Measurements from ENCODE around the gene TFCP2L1.

TFCP2L1 gene

DNA sequence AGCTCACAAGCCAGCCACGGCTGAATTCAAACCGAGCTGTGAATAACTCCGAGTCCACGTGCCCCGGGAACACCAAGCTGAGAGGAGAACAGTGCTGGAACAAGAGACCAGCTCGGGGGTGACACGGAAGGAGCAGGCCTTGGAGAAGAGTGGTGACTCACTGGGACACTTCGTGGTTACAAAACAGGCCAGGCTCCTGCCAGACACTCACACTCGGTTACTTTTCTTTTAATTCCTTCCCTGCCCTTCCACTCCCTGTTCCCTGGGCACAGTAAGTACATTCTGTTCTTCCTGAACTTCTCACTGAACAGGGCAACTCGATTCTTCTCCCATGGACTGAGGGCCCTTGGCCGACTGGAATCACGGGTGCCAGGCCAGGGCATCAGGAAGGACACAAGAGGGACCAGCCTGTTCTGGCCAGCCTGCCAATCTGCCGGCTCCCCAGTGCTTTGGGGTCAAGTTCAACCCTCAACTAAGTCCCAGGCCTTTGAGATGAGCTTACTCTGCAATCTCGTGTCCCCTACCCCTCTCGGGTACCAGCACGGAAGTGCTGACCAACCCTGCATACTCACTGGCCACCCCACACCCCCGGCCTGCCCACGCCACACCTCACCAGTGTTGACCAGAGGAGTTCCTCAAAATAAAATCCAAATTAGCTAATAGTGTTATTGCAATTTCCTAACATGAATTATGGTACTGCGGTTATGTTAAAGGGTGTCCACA, 87.5 kb downstream of the TFCP2L1 start:
- no peak for DNase-seq (ENCODE audit: low read depth, low spot score)

DNA sequence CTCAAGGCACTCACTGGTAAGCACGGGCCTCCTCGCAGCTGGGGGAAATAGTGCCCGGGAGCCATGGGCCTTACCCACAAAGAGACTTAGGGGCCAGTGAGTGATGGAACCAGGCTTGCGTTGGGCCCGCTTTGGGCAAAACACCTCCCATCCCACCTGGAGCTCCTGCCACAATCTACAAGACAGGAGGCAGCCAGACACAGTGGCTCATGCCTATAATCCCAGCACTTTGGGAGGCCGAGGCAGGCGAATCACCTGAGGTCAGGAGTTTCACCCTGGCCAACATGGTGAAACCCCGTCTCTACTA, 88.2 kb downstream of the TFCP2L1 start:
- no peak for DNase-seq (ENCODE audit: low read depth, low spot score)

DNA sequence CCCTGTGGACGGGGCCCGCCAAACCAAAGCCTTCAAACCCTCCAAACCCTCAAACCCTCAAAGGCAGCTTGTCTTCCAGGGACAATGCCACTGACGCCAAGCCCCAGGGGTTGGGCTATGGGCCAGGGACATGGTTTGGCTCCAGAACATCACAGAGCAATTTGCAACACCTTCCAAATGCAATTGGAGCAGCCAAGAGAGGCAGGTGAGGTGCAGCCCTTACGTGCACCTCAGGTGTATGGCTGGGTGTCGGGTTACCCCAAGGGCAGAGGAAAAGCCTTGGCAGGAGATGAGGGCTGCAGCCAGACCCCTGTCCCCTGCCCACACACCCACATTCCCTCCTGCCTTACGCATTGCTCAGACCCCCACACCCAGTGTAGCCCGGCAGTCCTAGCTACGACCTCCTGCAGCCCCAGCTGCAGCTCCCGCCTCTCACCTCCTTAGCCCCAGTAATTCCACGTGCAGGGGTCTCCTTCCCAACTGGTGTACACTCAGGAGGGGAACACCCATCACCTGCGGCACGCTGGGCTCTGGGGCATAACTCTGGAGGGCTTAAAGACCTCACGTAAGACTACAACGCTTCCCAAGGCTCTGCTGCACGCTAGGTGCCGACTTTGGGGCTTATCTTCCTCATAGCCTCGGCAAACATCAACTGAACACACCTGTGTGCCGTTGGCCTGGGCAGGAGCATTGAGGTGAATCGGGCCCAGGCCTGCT, 88.7 kb downstream of the TFCP2L1 start:
- DNase-seq (ENCODE audit: low read depth, low spot score) = no peak

DNA sequence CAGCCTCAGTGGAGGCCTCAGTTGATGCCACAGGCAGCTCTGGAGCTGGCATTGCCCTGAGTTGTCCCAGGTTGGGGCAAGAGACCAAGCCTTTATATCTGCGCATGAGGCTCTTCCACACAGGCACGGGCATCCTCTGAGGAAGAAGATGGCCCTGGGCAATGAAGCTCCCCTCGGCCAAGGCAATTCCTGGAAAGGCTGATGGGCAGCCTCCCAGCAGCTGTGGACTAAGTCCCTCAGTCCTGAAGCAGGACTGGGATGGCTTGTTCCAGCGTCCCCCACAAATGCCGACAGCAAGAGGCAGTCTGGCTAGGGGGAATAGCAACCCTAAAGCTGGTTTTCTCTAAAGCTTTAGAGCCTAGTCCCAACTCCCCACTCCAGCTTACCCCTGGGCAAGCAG, 90.0 kb downstream of the TFCP2L1 start:
- no peak for DNase-seq (ENCODE audit: low read depth, low spot score)

DNA sequence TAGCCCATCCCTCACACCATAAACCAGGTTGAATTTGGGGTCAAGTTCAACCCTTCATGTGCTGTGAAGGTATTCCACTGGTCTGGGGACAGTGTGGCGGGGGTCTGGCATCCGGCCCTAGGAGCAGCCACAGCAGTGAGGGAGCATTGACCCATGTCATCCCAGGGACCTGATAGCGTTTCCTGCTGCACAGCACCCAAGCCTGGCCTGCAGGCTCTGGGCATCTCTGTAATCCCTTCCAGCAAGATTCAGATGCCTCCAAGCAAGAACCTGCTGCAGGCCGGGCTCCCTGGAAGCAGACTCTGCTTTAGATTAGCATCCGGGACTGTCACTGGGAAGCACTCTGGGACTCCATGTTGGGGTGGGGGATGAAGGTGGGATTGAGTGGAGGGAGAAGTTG, 90.4 kb downstream of the TFCP2L1 start:
- DNase-seq (ENCODE audit: low read depth, low spot score) = no peak

DNA sequence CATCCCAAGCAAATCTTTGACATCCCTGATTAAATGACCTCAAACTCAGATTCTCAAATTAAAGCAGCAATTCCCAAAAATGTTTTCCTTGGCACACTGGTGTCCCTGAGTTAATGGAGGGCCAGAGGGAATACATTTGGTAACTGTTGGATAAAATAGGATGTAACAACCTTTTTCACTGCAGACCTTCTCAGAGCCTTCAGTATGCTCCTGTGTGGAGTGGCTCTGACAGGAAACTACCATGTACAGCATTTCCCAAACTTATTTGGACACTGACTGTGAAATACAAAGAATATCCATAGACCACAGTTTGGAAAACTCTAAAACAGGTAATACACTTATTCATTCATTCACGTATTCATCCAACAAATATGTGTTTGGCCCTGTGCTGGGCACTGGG, 91.8 kb downstream of the TFCP2L1 start:
- DNase-seq (ENCODE audit: low read depth, low spot score) = no peak

DNA sequence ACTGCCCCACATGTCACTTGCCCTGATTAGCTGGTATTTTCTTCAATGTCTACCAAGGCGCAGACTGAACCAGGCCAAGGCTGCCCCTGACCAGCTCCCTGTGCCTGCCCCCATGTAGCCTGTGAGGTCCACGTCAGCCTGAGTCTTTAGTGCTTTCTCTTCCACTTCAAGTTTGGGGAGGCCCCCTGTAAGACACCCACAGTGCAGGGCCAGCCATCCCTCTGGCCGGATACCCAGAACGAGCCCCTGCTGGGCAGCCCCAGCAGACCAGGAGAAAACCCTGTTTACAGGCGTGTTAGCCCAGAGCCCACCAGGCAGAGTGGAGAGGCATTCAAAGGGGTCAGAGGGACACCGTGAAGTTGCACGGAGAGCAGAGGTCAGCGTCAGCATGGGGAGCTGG, 92.4 kb downstream of the TFCP2L1 start:
- no peak for DNase-seq (ENCODE audit: low read depth, low spot score)

DNA sequence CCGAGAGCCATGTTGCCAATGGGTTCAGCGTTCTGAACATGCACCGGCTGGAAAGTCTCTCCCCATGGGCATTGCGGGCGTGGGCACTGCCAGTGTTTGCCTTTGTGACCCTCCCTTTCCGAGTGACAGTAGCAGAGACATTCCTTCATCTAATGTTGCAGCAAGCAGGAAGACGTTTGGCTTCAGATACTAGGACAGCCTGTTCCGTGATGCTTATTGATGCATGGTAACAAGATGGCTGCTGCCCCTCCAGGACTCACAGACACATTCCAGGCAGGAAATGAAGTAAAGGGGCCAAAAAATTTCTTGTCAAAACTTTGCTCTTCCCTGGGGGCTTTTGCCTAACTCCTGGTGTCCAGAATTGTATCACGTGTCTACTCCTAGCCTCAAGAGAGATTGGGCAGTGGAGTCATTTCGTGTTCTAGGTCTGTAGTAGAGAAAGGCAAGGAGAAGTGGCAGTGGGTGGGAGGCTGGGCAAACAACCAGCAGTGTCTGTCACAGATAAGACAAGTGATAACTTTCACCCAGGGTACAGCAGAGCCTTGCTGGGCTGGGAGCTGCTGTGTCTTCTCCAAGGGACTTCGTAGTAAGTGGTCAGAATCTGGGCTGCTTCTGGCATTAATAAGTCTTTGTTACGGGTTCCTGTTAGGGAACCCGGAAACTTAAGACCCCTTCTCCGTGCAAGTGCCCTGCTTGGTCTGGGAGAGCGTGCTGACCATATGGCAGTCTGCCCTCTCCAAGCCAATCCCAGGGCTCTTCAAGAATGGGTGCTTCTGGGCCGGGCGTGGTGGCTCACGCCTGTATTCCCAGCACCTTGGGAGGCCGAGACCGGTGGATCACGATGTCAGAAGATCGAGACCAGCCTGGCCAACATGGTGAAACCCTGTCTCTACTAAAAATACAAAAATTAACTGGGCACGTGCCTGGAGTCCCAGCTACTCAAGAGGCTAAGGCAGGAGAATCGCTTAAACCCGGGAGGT, 93.5 kb downstream of the TFCP2L1 start:
- no peak for DNase-seq (ENCODE audit: low read depth, low spot score)

DNA sequence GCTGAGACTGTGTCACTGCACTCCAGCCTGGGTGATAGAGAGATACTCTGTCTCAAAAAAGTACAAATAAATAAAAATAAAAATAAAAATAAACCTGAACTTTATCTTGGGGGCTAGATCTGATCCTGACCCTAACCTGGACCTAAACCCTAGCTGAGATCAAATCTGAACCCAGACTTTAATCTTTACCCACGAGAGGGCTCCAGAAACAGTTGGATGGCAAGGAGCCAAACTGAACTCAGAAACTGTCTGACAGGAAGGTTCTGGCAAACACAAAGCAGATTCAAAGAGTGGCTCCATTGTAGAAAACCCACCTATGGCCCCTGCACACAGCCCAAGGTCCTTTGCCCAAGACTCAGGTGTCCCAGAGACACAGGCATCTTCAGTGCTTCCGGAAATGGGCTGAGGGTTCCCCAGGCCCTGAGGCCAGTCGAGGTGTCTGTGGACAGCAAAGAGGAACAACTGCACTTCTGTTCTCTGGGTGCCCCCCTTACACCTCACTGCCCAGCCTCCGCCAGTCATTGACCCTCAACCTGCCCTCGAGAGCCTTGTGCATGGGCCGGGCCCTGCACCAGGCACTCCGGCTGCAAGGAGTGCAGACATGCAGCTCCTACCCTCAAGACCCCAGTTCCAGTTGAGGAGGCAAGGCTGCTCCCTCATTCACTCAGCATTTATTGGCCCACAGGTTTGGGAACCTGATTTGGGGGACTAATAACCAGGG, 95.2 kb downstream of the TFCP2L1 start:
- no peak for DNase-seq (ENCODE audit: low read depth, low spot score)

DNA sequence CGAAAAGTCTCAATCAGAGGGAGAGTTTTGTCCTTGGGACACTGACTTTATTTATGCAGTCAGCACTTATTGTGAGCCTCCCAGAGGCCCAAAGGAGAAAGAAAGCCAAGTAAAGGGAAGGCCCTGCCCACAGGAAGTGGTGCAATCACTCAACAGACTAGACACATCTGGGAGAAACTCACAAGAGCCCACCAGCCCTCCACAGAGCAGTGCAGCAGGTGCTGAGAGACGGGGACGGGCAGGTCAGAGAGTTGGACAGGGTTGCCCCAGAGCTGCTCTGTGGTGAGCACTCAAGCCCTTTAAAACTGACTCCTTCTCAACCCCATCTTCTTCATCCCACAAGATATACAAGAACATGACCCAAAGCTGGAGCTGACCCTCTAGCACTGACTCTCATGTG, 96.0 kb downstream of the TFCP2L1 start:
- no peak for DNase-seq (ENCODE audit: low read depth, low spot score)

DNA sequence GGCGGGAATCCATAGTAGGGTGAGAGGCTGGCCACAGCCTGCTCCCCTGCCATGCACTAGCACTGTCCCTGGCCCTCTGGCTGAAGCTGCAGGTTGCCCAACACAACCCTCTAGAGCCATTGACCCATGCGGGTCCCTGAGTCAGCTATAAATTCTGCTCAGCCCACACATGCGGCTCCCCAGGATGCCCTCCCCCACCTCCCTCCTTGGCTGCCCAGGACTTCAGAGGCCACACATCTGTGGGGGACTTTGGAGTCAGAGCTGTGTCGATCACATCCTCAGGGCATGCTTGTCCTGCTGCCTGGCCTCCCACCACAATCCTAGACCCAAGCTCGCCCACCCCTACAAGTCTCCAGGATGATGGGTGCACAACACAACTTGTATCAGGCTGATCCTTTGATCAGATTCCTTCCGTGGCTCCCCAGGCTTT, 97.0 kb downstream of the TFCP2L1 start:
- no peak for DNase-seq (ENCODE audit: low read depth, low spot score)

DNA sequence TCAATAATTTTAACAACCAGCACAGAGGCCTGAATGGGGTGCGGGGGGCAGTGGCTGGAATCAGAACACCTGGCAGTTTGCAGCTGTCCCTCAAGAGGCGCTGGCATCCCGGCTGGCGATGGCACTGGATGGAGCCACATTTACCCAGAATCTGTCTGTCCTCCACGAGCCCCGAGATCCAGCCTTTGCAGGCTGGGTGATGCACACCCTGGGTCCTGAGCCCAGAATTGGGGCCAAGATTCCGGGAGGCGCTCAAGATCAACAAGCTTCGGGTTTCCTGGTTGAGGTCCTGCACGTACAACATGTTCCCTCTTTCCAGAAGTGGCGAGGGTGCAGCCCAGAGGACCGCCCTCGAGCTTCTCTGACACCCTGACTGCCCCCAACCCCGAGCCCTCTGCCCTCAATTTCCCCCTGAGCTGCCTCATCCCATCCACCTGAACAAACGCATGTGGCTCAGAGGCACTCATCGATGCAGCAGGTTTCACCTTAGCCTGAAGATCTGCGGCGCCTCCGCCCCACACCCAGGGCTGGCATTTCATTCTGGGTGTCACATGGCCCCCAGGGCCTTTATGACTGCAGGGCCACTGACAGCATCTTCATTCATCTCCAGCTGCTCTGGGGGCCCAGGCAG, 97.5 kb downstream of the TFCP2L1 start:
- DNase-seq (ENCODE audit: low read depth, low spot score) = no peak

DNA sequence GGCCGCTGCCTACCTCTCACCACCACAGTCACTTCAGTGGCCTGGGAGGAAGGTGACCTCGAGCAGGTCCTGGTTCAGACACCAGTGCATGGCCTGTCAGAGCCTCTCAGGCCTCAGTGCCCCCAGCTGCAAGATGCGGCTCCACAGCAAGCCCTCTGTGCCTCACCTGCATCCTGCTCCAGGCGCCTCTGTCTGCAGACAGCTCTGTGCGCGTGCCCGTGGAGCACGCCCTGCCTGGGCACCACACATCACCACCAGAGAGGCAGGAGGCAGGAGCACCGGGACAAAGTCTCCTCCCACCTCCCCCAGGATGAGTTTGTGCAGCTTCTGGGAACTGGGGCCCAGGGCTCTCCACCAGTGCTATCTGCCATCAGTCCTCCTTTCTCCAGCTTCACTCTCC, 98.7 kb downstream of the TFCP2L1 start:
- DNase-seq (ENCODE audit: low read depth, low spot score) = no peak

DNA sequence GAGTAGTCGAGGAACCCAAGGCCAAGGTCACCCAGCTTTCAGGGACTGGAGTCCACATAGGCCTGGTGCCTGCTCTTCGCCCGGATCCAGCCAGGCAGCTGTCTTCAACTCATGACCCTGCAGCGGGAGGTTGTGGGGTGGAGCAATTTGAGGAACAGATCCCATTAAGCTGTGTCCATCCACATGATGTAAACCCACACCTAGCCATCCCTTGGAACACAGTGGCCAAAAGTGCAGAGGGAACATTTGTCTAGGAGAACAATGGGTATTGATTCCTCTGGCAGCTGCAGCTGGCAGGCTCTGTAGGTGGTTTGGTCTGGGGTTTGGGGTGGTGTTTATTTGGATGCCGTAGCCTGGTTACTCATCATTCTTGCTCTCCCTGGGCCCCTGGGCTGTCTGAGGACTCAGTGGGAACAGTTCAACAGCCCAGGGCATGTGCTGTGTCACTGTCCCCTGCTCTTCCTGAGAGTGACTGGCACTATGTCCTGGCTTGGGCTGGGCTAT, 99.4 kb downstream of the TFCP2L1 start:
- DNase-seq (ENCODE audit: low read depth, low spot score) = no peak

DNA sequence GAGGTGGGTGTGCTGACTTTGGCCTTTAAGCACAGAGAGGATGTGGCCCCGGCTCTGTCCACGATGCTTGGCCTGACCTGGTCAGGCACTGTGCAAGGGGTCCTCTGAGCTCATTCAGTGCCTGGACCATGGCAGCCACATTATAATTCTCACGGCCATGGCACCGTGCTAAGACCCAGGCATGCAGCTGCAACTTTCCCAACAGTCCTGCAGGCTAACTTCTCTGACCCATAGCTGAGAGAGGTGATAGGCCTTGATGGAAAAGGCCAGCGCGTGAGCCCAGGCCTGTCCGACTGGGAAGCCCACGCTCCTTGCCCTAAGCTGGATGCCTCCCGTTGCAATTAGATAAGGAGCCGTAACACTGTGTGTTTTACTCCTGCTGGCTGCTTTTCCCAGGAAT, 99.9 kb downstream of the TFCP2L1 start:
- no peak for DNase-seq (ENCODE audit: low read depth, low spot score)

DNA sequence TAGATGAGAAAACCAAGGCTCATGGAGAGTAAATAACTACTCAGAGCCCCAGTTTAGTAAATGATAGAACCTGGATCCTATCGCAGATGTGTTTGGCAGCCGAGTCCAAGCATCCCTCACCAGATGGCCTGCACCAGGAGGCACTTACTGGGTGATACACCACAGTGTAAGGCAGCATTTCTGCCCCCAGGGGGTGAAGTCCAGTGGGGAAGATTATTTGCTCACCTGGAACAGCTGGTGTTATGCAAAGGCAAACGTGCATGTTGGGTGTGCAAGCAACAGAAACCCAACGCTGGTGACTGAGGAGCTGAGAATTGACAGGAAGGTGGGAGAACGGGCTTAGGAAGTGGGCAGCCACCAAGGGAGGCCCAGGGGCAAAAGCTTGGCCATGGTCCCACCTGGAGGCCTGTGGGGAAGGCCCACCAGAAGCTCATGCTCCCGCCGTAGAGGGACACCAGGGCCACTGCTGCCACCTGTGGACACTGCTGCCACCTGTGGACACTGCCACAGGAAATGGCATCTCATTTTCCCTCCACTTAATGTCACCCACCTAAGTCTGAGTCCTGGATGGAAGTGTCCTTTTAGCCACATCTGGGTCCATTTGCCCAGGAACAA, 100.6 kb downstream of the TFCP2L1 start:
- no peak for DNase-seq (ENCODE audit: low read depth, low spot score)

DNA sequence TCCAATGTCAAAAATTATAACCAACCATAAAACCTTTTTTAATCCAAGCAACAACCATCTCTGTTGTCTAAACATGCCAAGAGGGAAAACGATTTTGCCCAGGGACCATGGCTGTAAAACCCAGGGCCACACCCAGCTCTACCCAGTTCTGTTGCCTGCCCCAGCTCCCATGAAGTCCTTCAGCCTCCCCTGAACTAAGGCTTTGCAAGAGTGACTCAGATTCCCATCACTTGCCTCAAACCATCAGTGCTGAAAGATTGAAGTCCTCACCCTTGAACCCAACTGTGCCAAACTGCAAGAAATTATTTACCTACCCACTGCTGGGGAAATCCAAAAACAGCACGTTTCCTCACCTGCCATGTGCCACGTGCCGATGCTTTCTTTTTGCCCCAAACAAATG, 102.5 kb downstream of the TFCP2L1 start:
- DNase-seq (ENCODE audit: low read depth, low spot score) = no peak

DNA sequence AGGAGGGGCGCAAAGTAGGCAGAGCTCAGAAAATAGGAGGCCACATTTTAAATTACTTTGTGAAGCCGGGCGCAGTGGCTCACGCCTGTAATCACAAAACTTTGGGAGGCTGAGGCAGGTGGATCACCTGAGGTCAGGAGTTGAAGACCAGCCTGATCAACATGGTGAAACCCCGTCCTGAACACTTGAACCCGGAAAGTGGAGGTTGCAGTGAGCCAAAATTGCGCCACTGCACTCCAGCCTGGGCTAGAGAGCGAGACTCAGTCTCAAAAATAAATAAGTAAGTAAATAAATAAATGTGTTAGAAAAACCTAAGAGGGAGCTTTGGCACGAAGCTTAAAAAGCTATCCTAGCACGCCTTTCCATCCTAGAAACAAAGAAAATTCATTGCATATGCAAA, 105.5 kb downstream of the TFCP2L1 start:
- DNase-seq (ENCODE audit: low read depth, low spot score) = no peak

DNA sequence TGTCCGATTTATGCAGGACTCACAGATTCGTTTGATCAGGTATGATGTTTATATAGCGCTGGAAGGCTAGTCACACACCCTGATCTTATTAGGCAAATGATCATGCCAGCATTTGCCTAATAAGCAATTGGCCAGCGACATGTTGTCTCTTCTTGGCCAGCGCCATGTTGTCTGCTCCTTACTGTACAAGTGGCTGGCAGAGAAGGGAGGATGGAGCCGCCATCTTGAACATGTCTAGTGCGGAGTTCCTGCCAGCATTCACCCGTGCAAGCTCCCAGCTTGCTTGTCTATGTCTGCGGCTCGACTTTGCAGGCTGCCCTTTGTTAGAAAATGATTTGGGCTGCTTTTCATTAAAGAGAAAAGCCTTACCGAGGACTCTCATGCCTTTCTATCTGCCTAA, 106.3 kb downstream of the TFCP2L1 start:
- no peak for DNase-seq (ENCODE audit: low read depth, low spot score)

DNA sequence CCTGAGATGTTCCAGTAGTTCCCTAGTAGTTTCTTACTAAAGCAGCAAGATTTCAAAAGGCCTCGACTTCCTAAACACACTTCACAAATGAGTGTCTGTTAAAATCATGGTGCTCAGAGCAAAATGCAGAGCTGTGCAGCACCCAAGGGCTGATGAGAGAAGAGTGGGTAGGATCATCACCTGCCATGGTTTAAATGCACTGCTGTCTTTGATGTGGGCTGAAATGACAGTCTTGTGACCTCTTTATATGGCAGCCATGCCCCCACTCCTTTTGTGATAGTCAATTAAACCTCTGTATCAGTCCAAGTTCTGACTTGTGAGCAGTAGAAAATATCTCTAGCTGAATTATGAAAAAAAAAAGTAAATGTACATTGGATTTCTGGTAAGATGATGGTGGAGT, 107.1 kb downstream of the TFCP2L1 start:
- DNase-seq (ENCODE audit: low read depth, low spot score) = no peak

DNA sequence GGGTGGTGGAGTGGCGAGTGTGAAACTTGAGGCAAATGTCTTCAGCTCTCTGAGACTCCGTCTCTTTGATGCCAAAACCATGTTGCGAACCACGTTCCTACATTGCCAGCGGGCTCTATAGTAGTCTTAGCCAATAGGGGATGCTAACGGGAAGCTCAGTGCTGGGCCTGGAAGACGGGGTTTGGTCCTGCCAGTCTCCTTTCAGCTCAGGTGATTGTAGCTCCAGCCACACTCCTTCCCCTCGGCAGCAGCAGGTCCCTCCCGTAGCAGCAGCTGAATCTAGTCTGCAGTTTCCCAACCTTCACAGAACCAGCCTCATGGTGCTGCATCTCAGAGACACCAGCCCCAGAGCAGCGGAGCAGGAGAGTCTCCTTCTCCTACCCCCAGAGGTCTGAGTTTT, 109.7 kb downstream of the TFCP2L1 start:
- DNase-seq (ENCODE audit: low read depth, low spot score) = no peak

Measured in smooth muscle cell of the brain vasculature (primary cell).